GM12878 (cell line): ENCODE results near the gene MGMT.

ENCODE experiments used
- CBX3 ChIP-seq: fragments of 200-600 bp; sonication (generic); IDR thresholded peaks from 2 replicates; pipeline ENCODE4 v1.6.1; 2016; ENCODE audit warnings: low read depth, borderline replicate concordance
- CHD2 ChIP-seq: IDR thresholded peaks from 2 replicates; pipeline ENCODE4 v1.6.1; 2011; ENCODE audit warnings: low read depth, low read length, improper control_type of control experiment, borderline replicate concordance
- ESRRA ChIP-seq: IDR thresholded peaks from 2 replicates; pipeline ENCODE4 v1.6.1; 2012; ENCODE audit warnings: mild to moderate bottlenecking, low read length, improper control_type of control experiment
- HCFC1 ChIP-seq: fragments of 150-350 bp; IDR thresholded peaks from 2 replicates; pipeline ENCODE4 v1.6.1; 2014; ENCODE audit warnings: low read length
- NBN ChIP-seq: fragments of 450-650 bp; IDR thresholded peaks from 2 replicates; pipeline ENCODE4 v1.6.1; 2016
- NR2F1 ChIP-seq: fragments of 450-650 bp; conservative IDR thresholded peaks from 2 replicates; pipeline ENCODE4 v1.6.1; 2017; ENCODE audit warnings: mild to moderate bottlenecking
- NRF1 ChIP-seq: conservative IDR thresholded peaks from 2 replicates; pipeline ENCODE4 v1.6.1; 2011; ENCODE audit warnings: mild to moderate bottlenecking, low read depth, low read length, improper control_type of control experiment
- POLR2A ChIP-seq: IDR thresholded peaks from 2 replicates; pipeline ENCODE4 v1.6.1; 2011; ENCODE audit warnings: low read depth, mild to moderate bottlenecking, low read length
- POLR2AphosphoS2 ChIP-seq: IDR thresholded peaks from 2 replicates; pipeline ENCODE4 v1.6.1; 2011; ENCODE audit warnings: low read depth, mild to moderate bottlenecking, low read length, improper control_type of control experiment, moderate library complexity
- POLR2AphosphoS5 ChIP-seq: IDR thresholded peaks from 2 replicates; pipeline ENCODE4 v1.6.1; 2011; ENCODE audit warnings: mild to moderate bottlenecking, low read length, inconsistent platforms
- TF ChIP-seq, protein P1 (sequence below): IDR thresholded peaks from 2 replicates; pipeline ENCODE4 v1.6.1; 2011; ENCODE audit warnings: low read depth, mild to moderate bottlenecking, low read length, moderate library complexity, borderline replicate concordance; ENCODE audit errors: extremely low read depth
- TF ChIP-seq, protein P2 (sequence below): IDR thresholded peaks from 2 replicates; pipeline ENCODE4 v1.6.1; 2012; ENCODE audit warnings: low read depth, low read length, improper control_type of control experiment
- TF ChIP-seq, protein P3 (sequence below), 3 experiments: IDR thresholded peaks in 2 of 3; conservative IDR thresholded peaks in 1 of 3; 2 replicates each; pipeline ENCODE4 v1.5.1; 2011; ENCODE audit warnings: low read depth in 3 of 3, low read length in 3 of 3, mild to moderate bottlenecking in 3 of 3, control low read depth in 2 of 3, moderate library complexity in 2 of 3, inconsistent platforms in 1 of 3, mixed read lengths in 1 of 3; ENCODE audit not compliant: control insufficient read depth in 2 of 3, insufficient read depth in 1 of 3; ENCODE audit errors: extremely low read depth in 1 of 3

DNA sequence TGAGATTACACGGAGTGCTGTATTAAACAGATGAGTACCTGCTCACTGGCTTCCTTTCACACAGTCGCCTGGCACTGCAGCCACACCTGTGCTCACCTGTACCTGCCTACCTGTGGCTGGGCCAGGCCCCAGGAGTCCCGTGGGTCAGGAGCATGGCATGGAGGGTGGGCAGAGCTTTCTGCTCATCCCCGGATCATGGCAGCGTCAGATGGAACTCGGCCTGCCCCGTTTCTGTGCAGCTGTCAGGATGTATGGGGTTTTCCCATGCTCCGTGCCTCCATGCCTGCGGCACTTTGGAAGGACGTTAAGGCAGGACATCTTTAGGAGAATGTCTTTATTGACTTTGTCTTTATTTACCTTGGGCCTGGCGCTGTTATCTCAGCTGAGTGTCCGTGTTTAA lies 112.2 kb downstream of the MGMT start:
- TF ChIP-seq POLR2AphosphoS5 (no peak), HCFC1 (no peak), CBX3 (no peak), NR2F1 (no peak), POLR2A (no peak), NRF1 (no peak), ESRRA (no peak), POLR2AphosphoS2 (no peak), CHD2 (no peak), NBN (no peak)
- TF ChIP-seq, protein P1, sequence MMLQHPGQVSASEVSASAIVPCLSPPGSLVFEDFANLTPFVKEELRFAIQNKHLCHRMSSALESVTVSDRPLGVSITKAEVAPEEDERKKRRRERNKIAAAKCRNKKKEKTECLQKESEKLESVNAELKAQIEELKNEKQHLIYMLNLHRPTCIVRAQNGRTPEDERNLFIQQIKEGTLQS = no peak
- TF ChIP-seq, protein P2, sequence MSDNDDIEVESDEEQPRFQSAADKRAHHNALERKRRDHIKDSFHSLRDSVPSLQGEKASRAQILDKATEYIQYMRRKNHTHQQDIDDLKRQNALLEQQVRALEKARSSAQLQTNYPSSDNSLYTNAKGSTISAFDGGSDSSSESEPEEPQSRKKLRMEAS = no peak
- TF ChIP-seq, protein P3, sequence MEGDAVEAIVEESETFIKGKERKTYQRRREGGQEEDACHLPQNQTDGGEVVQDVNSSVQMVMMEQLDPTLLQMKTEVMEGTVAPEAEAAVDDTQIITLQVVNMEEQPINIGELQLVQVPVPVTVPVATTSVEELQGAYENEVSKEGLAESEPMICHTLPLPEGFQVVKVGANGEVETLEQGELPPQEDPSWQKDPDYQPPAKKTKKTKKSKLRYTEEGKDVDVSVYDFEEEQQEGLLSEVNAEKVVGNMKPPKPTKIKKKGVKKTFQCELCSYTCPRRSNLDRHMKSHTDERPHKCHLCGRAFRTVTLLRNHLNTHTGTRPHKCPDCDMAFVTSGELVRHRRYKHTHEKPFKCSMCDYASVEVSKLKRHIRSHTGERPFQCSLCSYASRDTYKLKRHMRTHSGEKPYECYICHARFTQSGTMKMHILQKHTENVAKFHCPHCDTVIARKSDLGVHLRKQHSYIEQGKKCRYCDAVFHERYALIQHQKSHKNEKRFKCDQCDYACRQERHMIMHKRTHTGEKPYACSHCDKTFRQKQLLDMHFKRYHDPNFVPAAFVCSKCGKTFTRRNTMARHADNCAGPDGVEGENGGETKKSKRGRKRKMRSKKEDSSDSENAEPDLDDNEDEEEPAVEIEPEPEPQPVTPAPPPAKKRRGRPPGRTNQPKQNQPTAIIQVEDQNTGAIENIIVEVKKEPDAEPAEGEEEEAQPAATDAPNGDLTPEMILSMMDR (IDR thresholded peaks at IDR 0.05 in 2 of 3, conservative IDR thresholded peaks at IDR 0.05 in 1 of 3; ENCODE audit: control insufficient read depth in 2 of 3, extremely low read depth in 1 of 3, insufficient read depth in 1 of 3, low read depth in 3 of 3, low read length in 3 of 3) = no peak
